PC-3 (cell line): Measurements from ENCODE around the gene CALN1. TPM values are rescaled to one million over a fixed set of nuclear protein-coding genes. Genes with fewer than 3 reads are reported as not detected.
"Not testable (repeated sequence)": the region's sequence is repeated elsewhere in the genome, so short reads cannot be mapped to it uniquely, and the experiment has no call there.

Source experiments
- ATAC-seq: fragments of 200-7000 bp; cut with Tn5 transposase; 2 replicates; pipeline ENCODE4 v1.9.1; 2020; ENCODE audit warnings: mild to moderate bottlenecking, moderate library complexity
- BruUV-seq: library from RNA; stranded (reverse); fragments of 400-500 nt; replicated peaks from 2 replicates; lab custom pipeline; 2021; lab: Mats Ljungman, UMichigan
- CTCF ChIA-PET: fragments of 300-600 bp; sonication (Branson Sonifier 250); formaldehyde crosslinking; loops from one replicate; lab custom pipeline; 2022; ENCODE audit warnings: antibody characterized with exemption; lab: Charles Lee
- POLR2A ChIA-PET: fragments of 300-600 bp; sonication (Branson Sonifier 250); formaldehyde crosslinking; loops from one replicate; lab custom pipeline; 2022; ENCODE audit warnings: antibody characterized with exemption; ENCODE audit not compliant: unreplicated experiment; lab: Charles Lee
- DNase-seq: peaks from one replicate; pipeline ENCODE4 v3.0.0-alpha.2; 2015
- H2AFZ ChIP-seq: fragments of 300-600 bp; sonication (generic); 2 replicates; pipeline ENCODE4 v1.6.0; 2016; ENCODE audit warnings: antibody characterized with exemption, low read length
- H3F3A ChIP-seq: fragments of 300-600 bp; sonication (generic); one replicate; pipeline ENCODE4 v1.6.0; 2017; ENCODE audit warnings: antibody characterized with exemption, low read length, control low read depth, mild to moderate bottlenecking; ENCODE audit not compliant: unreplicated experiment
- H3K27ac ChIP-seq: fragments of 300-600 bp; sonication (generic); 2 replicates; pipeline ENCODE4 v1.5.1; 2016; ENCODE audit warnings: mild to moderate bottlenecking, low read length
- H3K27me3 ChIP-seq: fragments of 300-600 bp; sonication (generic); 2 replicates; pipeline ENCODE4 v1.6.1; 2016; ENCODE audit warnings: low read length, mixed read lengths
- H3K36me3 ChIP-seq: fragments of 300-600 bp; sonication (generic); 2 replicates; pipeline ENCODE4 v1.6.1; 2016; ENCODE audit warnings: low read depth, mixed run types, low read length, mixed read lengths
- H3K4me1 ChIP-seq: fragments of 300-600 bp; sonication (generic); 2 replicates; pipeline ENCODE4 v1.5.1; 2016; ENCODE audit warnings: low read length; ENCODE audit not compliant: insufficient read depth
- H3K4me2 ChIP-seq: fragments of 300-600 bp; sonication (generic); 2 replicates; pipeline ENCODE4 v1.6.0; 2016; ENCODE audit warnings: low read length
- H3K4me3 ChIP-seq: fragments of 300-600 bp; sonication (generic); 2 replicates; pipeline ENCODE4 v1.5.1; 2016; ENCODE audit warnings: mild to moderate bottlenecking, low read length, mixed read lengths
- H3K79me2 ChIP-seq: fragments of 300-600 bp; sonication (generic); 2 replicates; pipeline ENCODE4 v1.6.1; 2017; ENCODE audit warnings: low read length, mixed read lengths
- H3K9ac ChIP-seq: fragments of 300-600 bp; sonication (generic); 2 replicates; pipeline ENCODE4 v1.6.0; 2016; ENCODE audit warnings: mild to moderate bottlenecking, low read length
- H3K9me2 ChIP-seq: fragments of 300-600 bp; sonication (generic); replicated peaks from 2 replicates; pipeline ENCODE4 v1.6.1; 2016; ENCODE audit warnings: mixed run types, low read length, mixed read lengths
- H3K9me3 ChIP-seq: fragments of 300-600 bp; sonication (generic); 2 replicates; pipeline ENCODE4 v1.6.1; 2016; ENCODE audit warnings: low read length, mixed read lengths
- H4K20me1 ChIP-seq: fragments of 300-600 bp; sonication (generic); 2 replicates; pipeline ENCODE4 v1.6.1; 2016; ENCODE audit warnings: low read length, mixed read lengths
- EZH2 ChIP-seq: fragments of 300-600 bp; sonication (generic); IDR thresholded peaks from one replicate; pipeline ENCODE4 v1.6.1; 2017; ENCODE audit warnings: antibody characterized with exemption, mild to moderate bottlenecking, low read length; ENCODE audit not compliant: unreplicated experiment
- EZH2phosphoT487 ChIP-seq: fragments of 300-600 bp; sonication (generic); IDR thresholded peaks from 2 replicates; pipeline ENCODE4 v1.6.1; 2018; ENCODE audit warnings: mild to moderate bottlenecking, antibody characterized with exemption, low read length, borderline replicate concordance
- intact Hi-C: fragments of 100-400 bp; cut with micrococcal nuclease; formaldehyde crosslinking; loops from 2 replicates; pipeline ENCODE4 v1.9.0; 2023
- total RNA-seq: library from RNA; depleted of rRNA; stranded (reverse); fragments of >200 nt; gene quantifications from 2 replicates; pipeline ENCODE4 v1.2.3, GENCODE V29; 2014
- TF ChIP-seq, protein P1 (sequence below): fragments of 300-600 bp; sonication (generic); conservative IDR thresholded peaks from 2 replicates; pipeline ENCODE4 v1.5.1; 2017; ENCODE audit warnings: antibody characterized with exemption, low read depth, mild to moderate bottlenecking, low read length

The CALN1 gene
- total RNA-seq, 1 experiment from 2014 or later, result not detected

DNA sequence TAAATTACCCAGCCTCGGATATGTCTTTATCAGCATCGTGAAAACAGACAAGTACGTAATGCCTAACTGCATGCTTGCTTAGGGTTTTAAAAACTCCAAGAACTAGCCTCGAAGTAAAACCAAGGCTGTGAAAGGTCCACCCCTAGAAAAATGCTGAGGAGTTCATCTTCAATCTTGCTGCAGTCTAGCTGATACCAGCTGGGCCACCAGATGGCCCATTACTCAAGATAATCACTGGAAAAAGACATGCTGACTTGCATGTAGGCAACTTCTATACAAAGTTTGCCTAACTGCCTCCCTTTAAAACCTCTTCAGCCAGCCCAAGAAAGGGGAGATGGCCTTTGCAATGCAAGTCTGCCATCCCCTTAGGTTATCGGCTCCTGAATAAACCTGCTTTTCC, 666.1 kb downstream of the CALN1 start:
- CTCF ChIA-PET, result no interaction called here
- no peaks in the 10 kb centered on the region for H3K79me2 ChIP-seq

GRCh38 chr7:71740174-71740560, 672.0 kb downstream of the CALN1 start:
- ChIA-PET POLR2A (no interaction called here), CTCF (no interaction called here)
- intact Hi-C loops, result no loop called here

More for the DNA sequence above, 666.1 kb downstream of the CALN1 start:
- H3K9me3 ChIP-seq, result no peaks in the 10 kb centered on the region
- intact Hi-C loops, result no loop called here
- ATAC-seq, result no peak
- no peak overlapping the region for H3K4me2 ChIP-seq
- no peak for TF ChIP-seq EZH2phosphoT487
- no peak for TF ChIP-seq EZH2
- TF ChIP-seq, protein P1, sequence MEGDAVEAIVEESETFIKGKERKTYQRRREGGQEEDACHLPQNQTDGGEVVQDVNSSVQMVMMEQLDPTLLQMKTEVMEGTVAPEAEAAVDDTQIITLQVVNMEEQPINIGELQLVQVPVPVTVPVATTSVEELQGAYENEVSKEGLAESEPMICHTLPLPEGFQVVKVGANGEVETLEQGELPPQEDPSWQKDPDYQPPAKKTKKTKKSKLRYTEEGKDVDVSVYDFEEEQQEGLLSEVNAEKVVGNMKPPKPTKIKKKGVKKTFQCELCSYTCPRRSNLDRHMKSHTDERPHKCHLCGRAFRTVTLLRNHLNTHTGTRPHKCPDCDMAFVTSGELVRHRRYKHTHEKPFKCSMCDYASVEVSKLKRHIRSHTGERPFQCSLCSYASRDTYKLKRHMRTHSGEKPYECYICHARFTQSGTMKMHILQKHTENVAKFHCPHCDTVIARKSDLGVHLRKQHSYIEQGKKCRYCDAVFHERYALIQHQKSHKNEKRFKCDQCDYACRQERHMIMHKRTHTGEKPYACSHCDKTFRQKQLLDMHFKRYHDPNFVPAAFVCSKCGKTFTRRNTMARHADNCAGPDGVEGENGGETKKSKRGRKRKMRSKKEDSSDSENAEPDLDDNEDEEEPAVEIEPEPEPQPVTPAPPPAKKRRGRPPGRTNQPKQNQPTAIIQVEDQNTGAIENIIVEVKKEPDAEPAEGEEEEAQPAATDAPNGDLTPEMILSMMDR, result no peak
- H3K9ac ChIP-seq, result no peak overlapping the region
- H3K4me3 ChIP-seq, result no peak overlapping the region
- no peaks in the 10 kb centered on the region for H4K20me1 ChIP-seq
- no peaks in the 10 kb centered on the region for H3K36me3 ChIP-seq
- H3K9me2 ChIP-seq, result no peaks in the 10 kb centered on the region
- DNase-seq, result no peak
- H3F3A ChIP-seq, result no peaks in the 10 kb centered on the region
- H3K27me3 ChIP-seq, result no peaks in the 10 kb centered on the region
- no peak overlapping the region for H3K27ac ChIP-seq
- BruUV-seq, result no TSS peak
- H3K4me1 ChIP-seq, result no peaks in the 10 kb centered on the region
- H2AFZ ChIP-seq, result no peak overlapping the region
- POLR2A ChIA-PET, result no interaction called here

GRCh38 chr7:71739520-71740173, 672.5 kb downstream of the CALN1 start:
- no peaks in the 10 kb centered on the region for H3F3A ChIP-seq
- ChIA-PET CTCF (no interaction called here), POLR2A (no interaction called here)
- TF ChIP-seq, protein P1, result no peak
- TF ChIP-seq EZH2phosphoT487, result no peak
- no peak for TF ChIP-seq EZH2
- intact Hi-C loops, result no loop called here
- no peaks in the 10 kb centered on the region for H3K79me2 ChIP-seq
- DNase-seq (no peak), ATAC-seq (no peak)
- no peak overlapping the region for H3K9ac ChIP-seq
- H3K4me2 ChIP-seq, result no peak overlapping the region
- no peaks in the 10 kb centered on the region for H3K36me3 ChIP-seq
- no peaks in the 10 kb centered on the region for H3K4me1 ChIP-seq
- no peak overlapping the region for H3K27ac ChIP-seq
- BruUV-seq, result no TSS peak
- no peaks in the 10 kb centered on the region for H4K20me1 ChIP-seq
- no peak overlapping the region for H2AFZ ChIP-seq
- H3K9me3 ChIP-seq, result no peaks in the 10 kb centered on the region
- no peaks in the 10 kb centered on the region for H3K9me2 ChIP-seq
- no peak overlapping the region for H3K4me3 ChIP-seq
- no peaks in the 10 kb centered on the region for H3K27me3 ChIP-seq

More at GRCh38 chr7:71740174-71740560, 672.0 kb downstream of the CALN1 start:
- Histone ChIP-seq H3K4me3 (no peak overlapping the region), H3K79me2 (no peaks in the 10 kb centered on the region), H3K4me2 (no peak overlapping the region), H4K20me1 (no peaks in the 10 kb centered on the region), H3K9ac (no peak overlapping the region), H3K27me3 (no peaks in the 10 kb centered on the region), H3K36me3 (no peaks in the 10 kb centered on the region), H3K9me3 (no peaks in the 10 kb centered on the region), H3F3A (no peaks in the 10 kb centered on the region), H3K4me1 (no peaks in the 10 kb centered on the region), H2AFZ (no peak overlapping the region), H3K27ac (no peak overlapping the region), H3K9me2 (no peaks in the 10 kb centered on the region)
- ATAC-seq, result no peak
- no TSS peak for BruUV-seq
- TF ChIP-seq EZH2phosphoT487, result no peak
- TF ChIP-seq, protein P1, result no peak
- TF ChIP-seq EZH2, result no peak
- no peak for DNase-seq

DNA sequence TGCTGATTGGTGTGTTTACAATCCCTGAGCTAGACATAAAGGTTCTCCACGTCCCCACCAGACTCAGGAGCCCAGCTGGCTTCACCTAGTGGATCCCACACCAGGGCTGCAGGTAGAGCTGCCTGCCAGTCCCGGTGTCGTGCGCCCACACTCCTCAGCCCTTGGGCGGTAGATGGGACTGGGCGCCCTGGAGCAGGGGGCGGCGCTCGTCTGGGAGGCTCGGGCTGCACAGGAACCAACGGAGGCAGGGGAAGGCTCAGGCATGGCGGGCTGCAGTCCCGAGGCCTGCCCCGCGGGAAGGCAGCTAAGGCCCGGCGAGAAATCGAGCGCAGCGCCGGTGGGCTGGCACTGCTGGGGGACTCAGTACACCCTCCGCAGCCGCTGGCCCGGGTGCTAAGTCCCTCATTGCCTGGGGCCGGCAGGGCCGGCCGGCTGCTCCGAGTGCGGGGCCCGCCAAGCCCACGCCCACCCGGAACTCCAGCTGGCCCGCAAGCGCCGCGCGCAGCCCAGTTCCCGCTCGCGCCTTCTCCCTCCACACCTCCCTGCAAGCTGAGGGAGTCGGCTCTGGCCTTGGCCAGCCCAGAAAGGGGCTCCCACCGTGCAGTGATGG, 674.1 kb downstream of the CALN1 start:
- intact Hi-C loops, DNase-seq: not testable (repeated sequence)

More for the DNA sequence above, 674.1 kb downstream of the CALN1 start:
- POLR2A ChIA-PET, H3K27me3 ChIP-seq, H3K9me3 ChIP-seq, BruUV-seq, H3K9ac ChIP-seq, H3K4me3 ChIP-seq, H3K79me2 ChIP-seq, H3K9me2 ChIP-seq, H3K4me2 ChIP-seq, H3K36me3 ChIP-seq, H3K4me1 ChIP-seq, H2AFZ ChIP-seq, H3K27ac ChIP-seq, CTCF ChIA-PET, ATAC-seq, H3F3A ChIP-seq, H4K20me1 ChIP-seq: not testable (repeated sequence)
